Astrocyte (in vitro differentiated cells and primary cell): ENCODE measurements around the gene FAF1. TPM values are rescaled to one million over a fixed set of nuclear protein-coding genes. Genes with fewer than 3 reads are reported as not detected.
A peak's percentile ranks its signal among the peaks of the same experiment; 100 is the strongest.

Experiments used
- DNase-seq: peaks from one replicate; pipeline ENCODE4 v3.0.0-alpha.2; 2010; ENCODE audit warnings: low read depth
- FAIRE-seq: peaks from 2 replicates; lab custom pipeline; 2011; peaks lifted over from hg19 to GRCh38; lab: Jason Lieb, UNC
- H2AFZ ChIP-seq: 2 replicates; pipeline ENCODE4 v1.6.0; 2012; ENCODE audit warnings: low read depth, low read length, inconsistent platforms
- H3K27ac ChIP-seq: 2 replicates; pipeline ENCODE4 v1.5.1; 2011; ENCODE audit warnings: low read depth, low read length, inconsistent platforms
- H3K27me3 ChIP-seq: 2 replicates; pipeline ENCODE4 v1.6.0; 2011; ENCODE audit warnings: low read length, inconsistent platforms; ENCODE audit not compliant: insufficient read depth
- H3K36me3 ChIP-seq: 2 replicates; pipeline ENCODE4 v1.5.1; 2011; ENCODE audit warnings: low read length, inconsistent platforms; ENCODE audit not compliant: insufficient read depth
- H3K4me1 ChIP-seq: 2 replicates; pipeline ENCODE4 v1.5.1; 2011; ENCODE audit warnings: low read length, inconsistent platforms; ENCODE audit not compliant: insufficient read depth
- H3K4me2 ChIP-seq: 2 replicates; pipeline ENCODE4 v1.6.0; 2012; ENCODE audit warnings: low read length, inconsistent platforms
- H3K4me3 ChIP-seq: 2 replicates; pipeline ENCODE4 v1.5.1; 2011; ENCODE audit warnings: low read depth, mild to moderate bottlenecking, low read length, inconsistent platforms; ENCODE audit not compliant: insufficient read depth
- H3K79me2 ChIP-seq: 2 replicates; pipeline ENCODE4 v1.6.0; 2012; ENCODE audit warnings: mild to moderate bottlenecking, low read length, inconsistent platforms; ENCODE audit not compliant: insufficient read depth
- H3K9ac ChIP-seq: 2 replicates; pipeline ENCODE4 v1.6.0; 2012; ENCODE audit warnings: mild to moderate bottlenecking, low read length, inconsistent platforms
- H3K9me3 ChIP-seq: 2 replicates; pipeline ENCODE4 v1.5.1; 2012; ENCODE audit warnings: low read depth, mild to moderate bottlenecking, low read length, inconsistent platforms; ENCODE audit not compliant: insufficient read depth
- H4K20me1 ChIP-seq: 2 replicates; pipeline ENCODE4 v1.6.0; 2012; ENCODE audit warnings: low read length, inconsistent platforms; ENCODE audit not compliant: insufficient read depth
- H3K27ac Mint-ChIP-seq: one replicate; pipeline ENCODE4 v1.8.0; 2021; ENCODE audit warnings: mild to moderate bottlenecking, mixed read lengths; ENCODE audit not compliant: unreplicated experiment
- H3K27me3 Mint-ChIP-seq: one replicate; pipeline ENCODE4 v1.8.0; 2021; ENCODE audit warnings: low read depth, mixed read lengths; ENCODE audit not compliant: unreplicated experiment
- H3K36me3 Mint-ChIP-seq: one replicate; pipeline ENCODE4 v1.8.0; 2021; ENCODE audit warnings: low read depth, mixed read lengths; ENCODE audit not compliant: unreplicated experiment
- H3K4me1 Mint-ChIP-seq: one replicate; pipeline ENCODE4 v1.8.0; 2021; ENCODE audit warnings: low read depth, mixed read lengths; ENCODE audit not compliant: unreplicated experiment
- H3K4me3 Mint-ChIP-seq: one replicate; pipeline ENCODE4 v1.8.0; 2021; ENCODE audit warnings: mild to moderate bottlenecking, moderate library complexity, mixed read lengths; ENCODE audit not compliant: unreplicated experiment
- H3K9me3 Mint-ChIP-seq: one replicate; pipeline ENCODE4 v1.8.0; 2021; ENCODE audit warnings: mild to moderate bottlenecking, mixed read lengths; ENCODE audit not compliant: unreplicated experiment
- EZH2 ChIP-seq: IDR thresholded peaks from 2 replicates; pipeline ENCODE4 v1.6.1; 2012; ENCODE audit warnings: mild to moderate bottlenecking, low read length, inconsistent platforms; ENCODE audit not compliant: insufficient read depth
- total RNA-seq: library from RNA; stranded (reverse); gene quantifications from 2 replicates; pipeline ENCODE4 v1.2.1, GENCODE V29; 2021
- TF ChIP-seq, protein P1 (sequence below): IDR thresholded peaks from 2 replicates; pipeline ENCODE4 v1.5.1; 2011; ENCODE audit warnings: low read depth, mild to moderate bottlenecking, inconsistent platforms, low read length, moderate library complexity; ENCODE audit not compliant: insufficient read depth

Gene FAF1
- total RNA-seq, 1 donor from 2014 or later: 35.4 TPM

DNA sequence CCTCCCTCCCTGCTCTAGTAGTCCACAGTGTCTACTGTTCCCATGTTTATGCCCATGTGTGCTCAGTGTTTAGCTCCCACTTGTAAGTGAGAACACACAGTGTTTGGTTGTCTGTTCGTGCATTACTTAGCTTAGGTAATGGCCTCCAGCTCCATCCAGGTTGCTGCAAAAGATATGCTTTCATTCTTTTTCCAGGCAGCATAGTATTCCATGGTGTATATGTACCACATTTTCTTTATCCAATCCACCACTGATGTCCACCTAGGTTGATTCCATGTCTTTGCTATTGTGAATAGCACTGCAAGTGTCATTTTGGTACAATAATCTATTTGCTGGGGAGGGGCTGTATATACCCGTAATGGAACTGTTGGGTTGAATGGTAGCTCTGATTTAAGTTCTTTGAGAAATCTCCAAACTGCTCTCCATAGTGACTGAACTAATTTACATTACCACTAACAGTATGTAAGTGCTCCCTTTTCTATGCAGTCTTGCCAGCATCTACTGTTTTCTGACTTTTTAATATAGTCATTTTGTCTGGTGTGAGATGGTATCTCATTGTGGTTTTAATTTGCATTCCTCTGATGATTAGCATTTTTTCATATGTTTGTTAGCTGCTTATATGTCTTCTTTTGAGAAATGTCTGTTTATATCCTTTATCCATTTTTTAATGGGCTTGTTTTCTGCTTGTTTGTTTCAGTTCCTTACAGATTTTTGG, 344.9 kb downstream of the FAF1 start:
- H3K4me1 ChIP-seq: no peaks in the 10 kb centered on the region
- Mint-ChIP-seq H3K27ac (no peak overlapping the region), H3K9me3 (peaks cover under 1% of the 10 kb centered on the region), H3K27me3 (no peaks in the 10 kb centered on the region), H3K36me3 (no peaks in the 10 kb centered on the region), H3K4me1 (no peaks in the 10 kb centered on the region), H3K4me3 (no peak overlapping the region)
- H3K4me2 ChIP-seq: no peak overlapping the region
- TF ChIP-seq, protein P1, sequence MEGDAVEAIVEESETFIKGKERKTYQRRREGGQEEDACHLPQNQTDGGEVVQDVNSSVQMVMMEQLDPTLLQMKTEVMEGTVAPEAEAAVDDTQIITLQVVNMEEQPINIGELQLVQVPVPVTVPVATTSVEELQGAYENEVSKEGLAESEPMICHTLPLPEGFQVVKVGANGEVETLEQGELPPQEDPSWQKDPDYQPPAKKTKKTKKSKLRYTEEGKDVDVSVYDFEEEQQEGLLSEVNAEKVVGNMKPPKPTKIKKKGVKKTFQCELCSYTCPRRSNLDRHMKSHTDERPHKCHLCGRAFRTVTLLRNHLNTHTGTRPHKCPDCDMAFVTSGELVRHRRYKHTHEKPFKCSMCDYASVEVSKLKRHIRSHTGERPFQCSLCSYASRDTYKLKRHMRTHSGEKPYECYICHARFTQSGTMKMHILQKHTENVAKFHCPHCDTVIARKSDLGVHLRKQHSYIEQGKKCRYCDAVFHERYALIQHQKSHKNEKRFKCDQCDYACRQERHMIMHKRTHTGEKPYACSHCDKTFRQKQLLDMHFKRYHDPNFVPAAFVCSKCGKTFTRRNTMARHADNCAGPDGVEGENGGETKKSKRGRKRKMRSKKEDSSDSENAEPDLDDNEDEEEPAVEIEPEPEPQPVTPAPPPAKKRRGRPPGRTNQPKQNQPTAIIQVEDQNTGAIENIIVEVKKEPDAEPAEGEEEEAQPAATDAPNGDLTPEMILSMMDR: no peak
- TF ChIP-seq EZH2: no peak
- H3K9ac ChIP-seq: no peak overlapping the region
- no peak overlapping the region for H3K4me3 ChIP-seq
- H4K20me1 ChIP-seq: no peaks in the 10 kb centered on the region
- H3K79me2 ChIP-seq: no peaks in the 10 kb centered on the region
- DNase-seq (no peak), FAIRE-seq (no peak)
- no peaks in the 10 kb centered on the region for H3K27me3 ChIP-seq
- H3K27ac ChIP-seq: no peak overlapping the region
- no peaks in the 10 kb centered on the region for H3K36me3 ChIP-seq
- no peak overlapping the region for H2AFZ ChIP-seq
- no peaks in the 10 kb centered on the region for H3K9me3 ChIP-seq

GRCh38 chr1:50611675-50612074, 348.4 kb downstream of the FAF1 start:
- Mint-ChIP-seq H3K9me3 (no peaks in the 10 kb centered on the region), H3K4me1 (no peaks in the 10 kb centered on the region), H3K36me3 (no peaks in the 10 kb centered on the region), H3K4me3 (no peak overlapping the region), H3K27ac (no peak overlapping the region), H3K27me3 (no peaks in the 10 kb centered on the region)
- H3K4me3 ChIP-seq: no peak overlapping the region
- DNase-seq: no peak
- H3K4me1 ChIP-seq: no peaks in the 10 kb centered on the region
- FAIRE-seq: no peak
- H4K20me1 ChIP-seq: no peaks in the 10 kb centered on the region
- no peak for TF ChIP-seq EZH2
- TF ChIP-seq, protein P1: no peak
- no peak overlapping the region for H3K9ac ChIP-seq
- H2AFZ ChIP-seq: no peak overlapping the region
- H3K79me2 ChIP-seq: no peaks in the 10 kb centered on the region
- peak overlapping the region; percentile 15 for H3K4me2 ChIP-seq
- H3K9me3 ChIP-seq: no peaks in the 10 kb centered on the region
- no peak overlapping the region for H3K27ac ChIP-seq
- no peaks in the 10 kb centered on the region for H3K27me3 ChIP-seq
- H3K36me3 ChIP-seq: no peaks in the 10 kb centered on the region

DNA sequence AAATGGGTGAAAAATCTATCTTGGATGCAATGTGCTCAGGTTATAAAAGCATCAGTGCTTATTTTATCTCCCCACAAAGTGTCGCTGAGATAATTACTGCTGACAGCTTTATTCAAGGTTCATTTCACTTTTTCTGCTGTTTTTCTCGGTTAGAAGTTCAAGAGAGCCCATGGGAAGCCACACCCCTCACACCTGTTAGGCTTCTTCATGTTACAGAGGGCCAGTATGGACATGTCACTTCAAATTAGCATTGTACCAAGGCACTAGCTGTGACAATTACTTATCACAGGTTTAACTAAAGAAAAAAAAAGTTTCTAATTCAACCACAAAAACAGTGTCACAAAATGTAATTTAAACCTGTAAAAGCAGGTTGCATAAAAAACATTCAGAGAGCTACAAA, 349.5 kb downstream of the FAF1 start:
- Mint-ChIP-seq H3K4me3 (no peak overlapping the region), H3K4me1 (no peaks in the 10 kb centered on the region), H3K36me3 (no peaks in the 10 kb centered on the region), H3K27me3 (no peaks in the 10 kb centered on the region), H3K9me3 (no peaks in the 10 kb centered on the region), H3K27ac (no peak overlapping the region)
- Histone ChIP-seq H4K20me1 (no peaks in the 10 kb centered on the region), H3K27ac (no peak overlapping the region), H2AFZ (no peak overlapping the region), H3K4me2 (no peak overlapping the region), H3K4me3 (no peak overlapping the region), H3K9me3 (no peaks in the 10 kb centered on the region), H3K36me3 (no peaks in the 10 kb centered on the region), H3K27me3 (no peaks in the 10 kb centered on the region), H3K79me2 (no peaks in the 10 kb centered on the region), H3K4me1 (no peaks in the 10 kb centered on the region), H3K9ac (no peak overlapping the region)
- TF ChIP-seq, protein P1: no peak
- TF ChIP-seq EZH2: no peak
- DNase-seq: no peak
- no peak for FAIRE-seq
